NCI-H2029 (cell line): ENCODE measurements around the gene PRKG1.

Experiments used
- DNase-seq: peaks from one replicate; lab custom pipeline; 2025; lab: John Stamatoyannopoulos, UW

The PRKG1 gene

DNA sequence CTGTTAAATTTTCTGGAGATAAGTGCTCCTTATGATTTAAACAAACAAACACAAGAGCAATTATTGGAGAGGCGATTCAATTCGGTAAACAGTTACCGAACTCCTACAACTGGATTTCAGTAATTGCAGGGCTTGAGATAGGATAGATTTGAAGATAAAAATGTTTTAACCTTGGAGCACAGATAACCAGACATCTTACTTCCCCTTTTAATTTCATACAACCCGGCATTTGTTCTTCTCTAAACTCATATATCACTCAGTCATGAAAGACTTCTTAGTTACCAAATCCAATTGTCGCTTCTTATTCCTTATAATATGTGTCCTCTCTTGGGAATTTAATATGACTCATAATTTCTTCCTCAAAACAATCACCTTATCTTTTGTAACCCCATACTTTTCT lies 861.1 kb downstream of the PRKG1 start:
- no peak for DNase-seq

DNA sequence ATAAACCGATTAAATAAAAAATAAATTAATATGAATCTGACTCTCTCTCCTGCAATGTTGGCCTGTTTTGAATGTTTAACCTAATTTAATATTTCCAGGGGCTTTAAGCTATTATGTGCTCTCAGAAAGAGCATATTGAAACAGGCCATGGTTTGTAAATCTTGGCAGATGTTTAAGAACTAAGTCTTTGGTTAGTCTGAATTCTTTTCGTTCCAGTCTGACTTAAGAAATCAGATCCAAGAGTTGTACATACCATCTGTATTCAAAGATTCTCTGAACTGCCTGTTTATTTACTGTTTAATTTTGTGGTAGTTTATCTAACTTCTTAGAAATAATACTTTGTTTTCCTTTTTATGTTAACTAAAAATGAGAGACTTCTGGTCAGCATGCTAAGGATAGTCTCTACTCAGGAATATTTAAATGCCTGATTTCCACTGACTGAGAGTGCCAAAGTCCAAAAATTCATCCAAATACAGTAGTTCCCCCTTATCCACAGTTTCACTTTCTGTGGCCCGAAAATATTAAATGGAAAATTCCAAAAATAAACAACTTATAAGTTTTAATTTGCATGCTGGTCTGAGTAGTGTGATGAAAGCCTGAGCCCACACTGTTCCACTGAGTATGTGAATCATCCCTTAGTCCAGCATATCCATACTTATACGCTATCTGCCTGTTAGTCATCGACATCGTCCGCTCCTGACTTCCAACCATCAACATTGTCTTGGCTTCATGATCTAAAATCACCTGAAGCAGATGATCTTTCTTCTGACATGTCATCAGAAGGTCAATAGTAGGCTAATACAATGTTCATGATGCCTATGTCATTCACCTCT lies 863.2 kb downstream of the PRKG1 start:
- DNase-seq: no peak

DNA sequence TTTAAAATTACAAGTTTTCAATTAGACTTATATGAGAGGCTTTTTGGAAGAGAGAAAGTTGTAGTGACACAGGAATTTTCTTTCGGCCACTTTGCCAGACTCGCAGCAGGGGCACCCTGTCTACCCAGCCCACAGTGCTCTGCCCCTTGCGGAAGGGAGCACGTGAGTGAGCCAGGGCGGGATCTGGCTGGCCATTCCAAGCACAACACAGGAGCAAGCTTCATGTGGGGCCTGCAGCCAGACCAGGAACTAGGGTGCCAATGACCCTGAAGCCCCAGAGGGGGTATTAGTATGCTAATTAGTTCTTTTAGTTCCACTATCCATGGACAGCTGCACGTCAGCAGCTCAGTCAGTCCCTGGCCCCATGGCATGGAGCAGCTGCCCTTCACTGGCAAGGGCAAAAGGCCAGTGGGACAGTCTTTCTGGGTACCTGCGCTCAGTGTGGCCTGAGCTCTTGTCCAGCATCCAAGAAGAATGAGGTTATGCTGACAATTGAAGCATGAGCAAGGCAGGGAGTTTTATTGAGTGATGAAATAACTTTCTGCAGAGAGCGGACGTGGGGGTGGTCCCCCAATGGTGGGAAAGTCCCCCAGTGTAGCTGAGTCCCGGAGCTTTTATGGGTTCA lies 876.2 kb downstream of the PRKG1 start:
- DNase-seq: no peak

DNA sequence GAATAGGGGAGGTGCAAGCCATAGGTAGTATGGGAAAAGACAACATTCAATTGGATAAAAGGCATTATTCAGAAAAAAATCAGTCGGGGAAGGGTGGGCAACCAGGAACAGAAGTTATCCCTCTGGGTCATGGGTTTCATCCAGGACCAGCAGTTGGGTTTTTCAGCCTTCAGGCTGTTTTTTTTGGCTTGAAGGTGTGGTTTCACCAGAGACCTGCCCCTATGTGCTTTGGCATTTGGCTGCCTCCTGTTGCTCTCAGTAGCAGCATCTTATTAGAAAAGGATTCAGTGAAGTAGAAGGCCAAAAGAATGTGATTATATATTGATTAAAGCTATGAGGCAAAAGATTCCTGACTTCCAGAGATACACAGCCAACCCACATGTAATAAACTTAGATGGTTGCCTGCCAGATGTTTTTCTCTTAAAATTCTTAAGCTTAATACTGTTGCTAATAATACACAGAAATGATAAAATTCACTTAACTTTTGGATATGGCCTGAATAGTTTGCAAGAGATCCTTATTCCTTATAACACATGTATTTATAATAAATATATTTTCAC lies 876.8 kb downstream of the PRKG1 start:
- no peak for DNase-seq

DNA sequence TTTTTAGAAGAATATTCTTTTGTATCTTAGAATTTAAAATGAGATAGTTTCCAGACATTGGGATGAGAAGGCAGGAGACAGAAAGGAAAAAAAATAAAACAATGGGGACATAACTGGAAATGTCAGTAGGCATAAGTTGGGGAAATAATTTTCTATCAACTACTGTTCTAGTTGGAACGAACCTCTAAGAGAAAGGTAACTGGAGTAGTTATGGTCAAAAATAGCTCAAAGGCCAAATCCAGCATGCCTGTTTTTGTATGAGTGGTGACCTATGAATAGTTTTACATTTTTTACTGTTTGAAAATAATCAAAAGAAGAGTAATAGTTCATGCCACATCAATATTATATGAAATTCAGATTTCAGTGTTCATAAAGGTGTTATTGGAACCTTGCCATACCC lies 877.3 kb downstream of the PRKG1 start:
- DNase-seq: no peak

DNA sequence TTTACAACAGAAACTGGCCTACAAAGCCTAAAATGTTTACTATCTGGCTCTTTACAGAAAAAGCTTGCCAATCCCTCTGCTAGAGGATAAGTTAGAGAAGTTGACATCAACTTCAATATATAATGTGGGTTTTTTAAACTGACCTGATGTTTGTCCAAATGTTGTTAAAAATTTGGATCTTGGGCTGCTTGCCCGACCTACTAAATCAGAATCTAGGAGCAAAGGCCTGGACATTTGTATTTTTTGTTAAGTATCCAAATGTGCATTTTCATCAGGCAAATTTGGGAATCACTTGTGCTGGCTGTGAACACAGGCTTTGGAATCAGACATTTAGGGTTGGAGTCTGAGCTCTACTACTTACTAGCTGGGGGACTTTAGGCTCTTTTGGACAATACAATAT lies 877.8 kb downstream of the PRKG1 start:
- no peak for DNase-seq

DNA sequence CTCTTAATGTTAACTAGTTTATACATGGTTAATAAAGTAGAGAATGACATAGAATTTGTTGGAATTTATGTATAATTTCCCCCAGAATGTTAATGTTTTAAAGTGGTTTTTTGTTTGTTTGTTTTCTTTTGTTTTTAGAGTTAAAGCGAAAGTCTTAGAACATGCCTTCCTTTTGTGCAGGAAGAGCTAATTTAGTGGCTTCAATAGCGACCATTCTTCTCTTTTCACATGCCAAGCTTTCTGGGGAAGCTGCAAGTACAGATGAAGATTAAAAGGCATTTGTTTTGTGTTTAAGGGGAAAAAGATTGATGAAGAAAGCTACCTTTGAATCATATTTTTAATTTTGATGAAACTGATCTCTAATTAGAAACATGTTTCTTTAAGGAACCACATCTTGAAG lies 881.4 kb downstream of the PRKG1 start:
- no peak for DNase-seq

DNA sequence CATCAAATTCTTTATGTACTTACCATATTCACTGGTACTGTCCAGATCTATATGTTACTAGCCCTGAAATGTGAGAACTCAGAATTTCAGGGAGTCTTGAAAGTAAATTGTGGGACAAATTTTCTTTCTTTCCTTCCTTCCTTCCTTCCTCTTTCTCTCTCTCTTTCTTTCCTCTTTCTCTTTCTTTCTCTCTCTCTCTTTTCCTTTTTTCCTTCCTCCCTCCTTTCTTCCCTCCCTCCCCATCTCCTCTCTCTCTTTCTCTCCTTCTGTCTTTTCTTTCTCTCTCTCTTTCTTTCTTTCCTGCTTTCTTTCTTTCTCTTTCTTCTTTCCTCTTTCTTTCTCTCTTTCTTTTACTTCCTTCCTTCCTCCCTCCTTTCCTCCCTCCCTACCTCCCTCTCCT lies 882.5 kb downstream of the PRKG1 start:
- no peak for DNase-seq

DNA sequence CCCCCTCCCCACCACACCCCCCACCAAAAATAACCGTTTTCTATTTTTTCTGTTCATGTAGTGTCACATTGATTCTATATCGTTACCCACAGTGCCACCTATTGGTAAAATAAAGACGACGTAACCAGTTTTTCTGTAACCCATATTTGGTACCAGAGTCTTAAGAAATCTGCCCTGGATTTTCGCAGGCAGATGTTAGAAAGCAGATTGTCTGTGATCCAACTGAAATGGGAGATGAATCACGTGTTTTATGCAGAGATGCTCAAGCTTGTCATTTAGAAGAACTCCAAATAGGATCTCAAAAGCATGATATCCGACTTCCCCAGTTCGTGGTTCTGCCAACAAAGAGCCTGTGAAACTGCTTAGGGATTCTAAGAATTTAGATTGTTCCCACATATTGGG lies 886.2 kb downstream of the PRKG1 start:
- no peak for DNase-seq

DNA sequence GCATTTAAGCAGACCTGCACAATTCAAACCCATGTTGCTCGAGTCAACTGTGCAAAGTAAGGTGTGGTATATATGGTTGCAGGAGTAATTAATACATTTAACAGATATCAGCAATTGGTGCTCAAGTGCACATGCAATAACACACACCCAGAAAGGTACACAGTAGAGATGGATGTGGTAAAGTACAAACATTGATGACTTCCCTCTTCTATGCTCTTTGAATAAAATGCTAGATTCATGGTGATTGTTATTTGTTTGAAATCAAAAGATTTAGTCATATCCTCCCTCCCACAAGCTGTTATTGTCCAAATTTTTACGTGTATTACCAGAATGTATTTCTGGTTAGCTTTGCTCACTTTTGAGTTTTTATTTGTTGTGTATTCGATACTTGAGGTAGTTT lies 887.1 kb downstream of the PRKG1 start:
- DNase-seq: no peak

DNA sequence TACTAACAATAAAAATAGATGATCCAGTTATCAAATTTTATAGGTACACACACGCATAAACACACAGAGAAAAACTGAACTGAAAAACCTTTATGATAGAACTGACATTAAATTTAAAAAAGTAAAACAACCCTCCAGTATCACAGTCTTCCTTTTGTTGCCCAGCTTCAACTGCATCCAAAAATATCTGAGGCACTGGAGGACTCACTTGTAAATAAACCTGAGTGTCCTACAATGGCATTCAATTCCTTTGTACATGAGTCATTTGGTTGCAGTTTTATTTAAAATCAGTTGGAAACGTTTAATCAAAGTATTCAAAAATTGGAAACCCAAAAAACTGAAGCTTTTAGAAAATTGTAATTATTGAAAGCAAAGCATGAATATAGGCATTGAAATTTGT lies 890.3 kb downstream of the PRKG1 start:
- no peak for DNase-seq

DNA sequence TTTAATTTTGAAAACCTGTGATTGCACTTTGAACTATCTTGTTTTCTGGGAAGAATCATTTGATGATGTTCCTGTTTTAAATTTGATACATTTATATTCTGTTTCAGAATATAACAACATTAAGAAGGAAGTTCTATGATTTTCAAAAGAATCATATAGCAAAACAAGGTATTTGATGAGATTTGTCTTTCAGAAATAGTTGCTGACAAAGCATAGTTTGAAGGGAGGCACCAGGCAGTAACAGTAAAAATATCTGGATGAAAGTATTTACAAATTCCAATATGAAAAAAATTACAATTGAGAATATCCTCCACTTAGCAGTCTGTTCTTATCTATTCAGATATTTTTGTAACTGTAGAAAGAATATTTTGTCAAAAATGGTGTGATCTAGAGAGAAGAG lies 891.2 kb downstream of the PRKG1 start:
- no peak for DNase-seq

DNA sequence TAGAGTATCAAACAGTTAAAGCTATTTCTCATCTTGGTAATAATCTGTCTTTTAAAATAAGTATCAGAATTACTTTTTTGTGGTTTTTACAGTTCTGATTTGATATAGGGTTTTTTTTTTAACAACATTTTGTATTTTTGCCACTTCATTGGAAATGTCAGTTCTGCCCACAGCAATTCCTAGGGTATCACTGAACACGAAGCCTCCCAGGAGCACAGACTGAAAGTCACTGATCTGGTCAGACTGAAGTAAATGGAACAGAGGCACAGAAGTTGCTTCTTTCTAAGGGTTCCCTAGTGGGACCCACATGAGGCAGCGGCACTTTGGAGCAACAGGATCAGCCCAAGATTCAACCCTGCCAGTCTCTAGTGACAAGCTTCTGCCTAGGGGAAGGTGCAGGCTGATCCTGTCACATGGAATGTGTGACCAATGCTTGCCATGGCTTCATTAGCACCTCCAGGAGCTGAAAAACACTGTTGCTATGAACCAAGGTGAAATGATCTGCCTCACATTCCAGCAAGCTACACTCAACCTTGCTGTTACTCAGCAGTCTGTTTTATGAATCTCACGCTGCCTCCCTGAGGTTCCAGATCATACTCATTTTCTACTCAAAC lies 898.6 kb downstream of the PRKG1 start:
- DNase-seq: no peak

DNA sequence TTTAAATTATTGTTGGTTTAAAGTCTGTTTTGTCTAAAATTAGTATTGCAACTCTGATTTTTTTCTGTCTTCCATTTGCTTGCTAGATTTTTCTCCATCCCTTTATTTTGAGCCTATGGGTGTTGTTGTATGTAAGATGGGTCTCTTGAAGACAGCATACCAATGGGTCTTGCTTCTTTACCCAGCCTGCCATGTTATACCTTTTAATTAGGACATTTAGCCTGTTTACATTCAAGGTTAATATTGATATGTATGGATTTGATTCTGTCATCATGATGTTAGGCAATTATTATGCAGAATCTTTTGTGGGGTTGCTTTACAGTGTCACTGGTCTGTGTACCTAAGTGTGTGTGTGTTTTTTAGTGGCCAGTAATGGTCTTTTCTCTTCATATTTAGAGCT lies 906.5 kb downstream of the PRKG1 start:
- DNase-seq: no peak

DNA sequence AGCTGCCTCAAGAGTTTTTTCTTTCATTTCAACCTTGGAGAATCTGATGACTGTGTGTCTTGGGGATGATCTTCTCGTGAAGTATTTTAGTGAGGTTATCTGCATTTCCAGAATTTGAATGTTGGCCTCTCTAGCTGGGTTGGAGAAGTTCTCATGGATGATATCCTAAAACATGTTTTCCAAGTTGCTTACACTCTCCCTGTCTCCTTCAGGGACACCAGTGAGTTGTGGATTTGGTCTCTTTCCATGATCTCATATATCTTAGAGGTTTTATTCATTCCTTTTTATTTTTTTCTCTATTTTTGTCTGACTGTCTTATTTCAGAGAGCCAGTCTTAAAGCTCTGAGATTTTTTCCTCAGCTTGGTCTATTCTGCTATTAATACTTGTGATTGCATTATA lies 907.4 kb downstream of the PRKG1 start:
- no peak for DNase-seq

DNA sequence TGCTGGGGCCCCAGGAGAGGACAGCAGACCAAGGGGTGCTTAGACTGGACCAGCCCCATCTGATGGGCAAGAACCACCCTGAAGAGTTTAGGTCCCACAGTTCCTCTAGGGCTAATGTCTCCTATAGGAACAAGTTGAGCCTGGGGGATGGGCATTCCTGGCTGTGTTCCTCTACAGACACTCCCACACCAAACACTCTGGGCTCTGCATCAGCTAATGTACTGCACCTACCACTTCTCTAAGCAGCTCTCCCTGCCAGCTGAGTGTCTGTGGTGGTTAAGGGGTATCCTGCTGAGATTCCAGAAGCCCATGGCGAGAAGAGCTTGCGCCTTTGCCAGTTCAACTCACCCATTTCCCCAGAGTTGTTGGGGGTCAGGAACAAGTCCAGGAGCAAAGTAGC lies 909.2 kb downstream of the PRKG1 start:
- DNase-seq: no peak

DNA sequence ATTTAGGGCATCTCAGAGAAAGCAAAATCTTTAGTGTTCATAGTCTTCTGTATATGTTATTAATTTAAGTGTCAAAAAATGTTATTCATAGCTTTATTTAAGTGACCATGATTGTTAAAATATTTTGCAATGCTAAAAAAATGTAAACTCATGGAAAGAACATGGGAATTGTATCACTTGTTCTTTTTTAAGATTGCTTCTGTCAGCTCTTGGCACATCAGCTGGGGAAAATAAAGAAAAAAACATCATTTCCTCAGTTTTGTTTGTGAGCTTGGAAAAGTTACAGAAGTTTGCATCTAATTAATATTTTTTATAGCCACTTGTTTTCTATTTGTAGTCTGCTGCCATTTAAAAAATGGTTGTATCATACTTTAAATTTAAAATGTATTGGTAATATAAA lies 911.0 kb downstream of the PRKG1 start:
- DNase-seq: no peak

DNA sequence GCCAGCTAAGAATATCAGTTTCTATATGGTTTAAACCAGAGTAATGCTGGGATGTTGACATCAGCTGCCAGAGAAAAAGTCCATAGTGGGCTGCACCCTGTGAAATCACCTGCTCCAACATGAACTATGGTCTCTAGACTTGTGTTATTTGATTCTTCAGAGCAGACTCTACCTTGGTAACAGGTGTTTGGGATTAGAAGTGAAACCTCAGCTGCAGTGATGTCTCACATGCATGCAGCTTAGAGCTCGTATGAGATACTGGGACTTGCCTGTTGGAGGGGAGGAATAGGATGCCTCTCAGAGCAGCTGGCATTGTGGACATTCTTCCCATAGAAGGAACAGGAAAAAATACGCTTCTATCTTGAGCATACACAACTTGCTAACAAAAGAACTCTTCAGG lies 912.2 kb downstream of the PRKG1 start:
- DNase-seq: no peak

DNA sequence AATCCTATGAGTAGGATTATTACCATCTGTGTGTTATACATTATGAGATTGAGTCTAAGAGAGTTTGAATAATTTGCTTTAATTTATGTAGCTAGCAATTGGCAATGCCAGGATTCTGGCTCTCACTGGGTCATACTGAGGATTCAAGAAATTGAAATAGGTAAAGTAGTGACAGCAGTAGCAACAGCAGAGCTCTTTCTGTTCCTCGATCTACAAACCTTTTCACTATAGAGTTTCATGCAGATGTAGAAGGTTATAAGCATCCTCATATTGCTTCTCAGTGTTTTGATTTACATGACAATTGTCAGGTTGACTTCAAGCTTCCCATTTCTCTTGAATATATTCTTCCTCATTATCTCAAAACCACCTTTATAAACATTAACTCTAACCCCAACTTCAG lies 919.2 kb downstream of the PRKG1 start:
- DNase-seq: no peak

DNA sequence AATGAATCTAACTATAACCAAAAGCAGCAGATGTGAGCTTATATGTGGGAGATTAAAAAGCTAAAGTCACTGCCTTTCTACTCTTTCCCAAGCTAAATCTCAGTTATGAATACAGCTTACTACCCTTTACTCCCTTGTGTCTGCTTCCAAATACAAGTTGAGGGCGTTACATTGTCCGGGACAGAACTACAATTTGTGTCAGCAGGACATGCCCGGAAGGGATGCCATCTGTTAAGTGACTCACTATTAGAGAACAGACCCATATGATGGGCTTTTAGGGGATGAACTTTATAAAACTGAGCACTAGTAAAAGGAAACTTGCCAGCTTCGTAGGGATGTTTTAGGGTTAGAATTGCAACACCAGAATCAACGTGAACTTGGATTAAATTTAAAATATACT lies 924.8 kb downstream of the PRKG1 start:
- DNase-seq: no peak

DNA sequence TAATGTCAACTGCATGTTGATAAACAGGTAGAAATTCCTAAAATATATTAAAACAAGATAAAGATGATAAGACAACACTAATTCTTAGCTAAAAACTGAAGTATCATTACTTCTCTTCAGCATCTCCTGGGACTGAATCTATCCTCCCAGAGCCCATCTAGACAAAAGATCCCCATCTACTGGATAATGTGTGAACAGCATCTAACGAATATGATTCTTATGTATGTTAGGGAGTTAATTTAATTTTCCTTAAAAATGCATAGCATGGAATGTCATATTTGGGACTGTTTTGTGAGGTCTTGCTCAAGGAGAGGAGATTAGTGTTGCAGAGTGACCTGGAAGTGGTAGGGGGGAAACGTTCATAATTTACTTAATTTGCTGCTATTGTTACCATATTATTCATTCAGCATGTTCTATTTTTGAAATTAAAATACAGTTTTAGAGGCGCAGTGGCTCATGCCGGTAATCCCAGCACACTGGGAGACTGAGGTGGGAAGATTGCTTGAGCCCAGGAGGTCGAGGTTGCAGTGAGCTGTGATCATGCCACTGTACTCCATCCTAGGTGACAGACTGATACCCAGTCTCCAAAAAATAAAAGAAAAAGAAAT lies 930.2 kb downstream of the PRKG1 start:
- DNase-seq: no peak

DNA sequence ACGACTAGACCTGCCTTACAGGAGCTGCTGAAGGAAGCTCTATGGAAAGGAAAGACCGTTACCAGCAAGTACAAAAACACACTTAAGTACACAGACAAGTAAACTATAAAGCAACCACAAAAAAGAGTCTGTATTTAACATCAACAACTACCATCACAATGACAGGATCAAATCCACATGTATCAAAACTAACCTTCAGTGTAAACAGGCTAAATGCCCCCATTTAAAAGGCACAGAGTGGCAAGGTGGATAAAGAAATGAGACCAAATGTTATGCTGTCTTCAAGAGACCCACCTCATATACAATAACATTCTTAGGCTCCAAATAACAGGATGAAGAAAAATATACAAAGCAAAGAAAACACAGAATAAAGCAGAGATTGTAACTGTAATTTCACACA lies 932.8 kb downstream of the PRKG1 start:
- DNase-seq: no peak

DNA sequence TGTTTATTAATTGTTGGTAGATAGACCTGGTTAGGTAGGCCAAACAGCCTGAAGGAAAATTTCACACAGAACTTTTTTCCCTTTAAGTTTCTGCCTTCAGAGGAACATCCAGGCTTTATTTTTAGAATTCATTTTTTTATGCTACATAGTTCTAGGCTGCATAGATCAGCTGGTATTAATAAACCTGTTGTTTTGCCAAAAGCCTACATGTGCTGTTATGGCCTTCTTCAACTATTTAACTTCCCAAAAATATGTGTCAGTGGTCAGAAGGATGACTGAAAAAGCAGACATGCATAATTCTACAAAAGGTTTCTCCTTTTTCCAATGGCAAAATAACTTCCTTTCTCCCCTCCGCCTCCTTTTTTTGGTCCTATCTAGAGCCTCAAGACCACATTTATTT lies 936.8 kb downstream of the PRKG1 start:
- no peak for DNase-seq
